Measurements from ENCODE around the gene OVCH2. TPM values are rescaled to one million over a fixed set of nuclear protein-coding genes. Genes with fewer than 3 reads are reported as not detected.

The OVCH2 gene
- total and polyA plus RNA-seq, 2 donors (not counting 1 experiment from before 2014, with no cell fraction given) = not detected

DNA sequence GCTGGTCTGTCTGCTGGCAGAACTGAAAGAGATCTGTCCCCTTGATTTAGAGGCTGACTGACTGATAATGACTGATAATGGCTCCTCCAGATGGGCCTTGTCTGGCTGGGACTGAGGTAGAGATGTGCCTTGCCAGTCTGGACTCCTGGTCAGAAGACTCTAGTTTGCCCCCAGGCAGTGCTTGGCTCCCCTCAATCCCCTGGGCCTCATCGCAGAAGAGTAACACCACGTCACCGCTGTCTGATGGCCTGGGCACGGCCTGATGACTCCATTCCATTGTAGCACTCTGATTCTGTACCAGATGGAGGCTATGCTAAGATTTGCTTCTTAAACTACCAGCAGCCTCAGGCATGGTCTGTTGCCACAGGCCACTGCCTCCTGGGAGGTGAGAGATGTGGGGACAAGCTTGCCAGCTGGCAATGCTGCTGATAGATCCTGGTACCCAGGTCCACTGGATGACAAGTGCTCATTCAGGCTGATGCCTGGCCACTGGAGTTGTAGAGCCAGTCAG is 52.0 kb downstream of the OVCH2 start:
- no peaks in the 10 kb centered on the region for H3K9me3 ChIP-seq (ENCODE audit: control insufficient read depth, insufficient read depth, low read depth, low read length)
- no peaks in the 10 kb centered on the region for H3K79me2 ChIP-seq (ENCODE audit: control insufficient read depth, insufficient read depth, low read length)
- H4K20me1 ChIP-seq (ENCODE audit: control insufficient read depth, extremely low read depth, insufficient read depth, low read length) = no peaks in the 10 kb centered on the region
- no peak overlapping the region for H3K27ac ChIP-seq (ENCODE audit: insufficient read depth, low read length)
- H3K27me3 ChIP-seq (ENCODE audit: control insufficient read depth, insufficient read depth, low read length) = no peaks in the 10 kb centered on the region
- H3K9ac ChIP-seq (ENCODE audit: insufficient read depth, low read length) = no peak overlapping the region
- H3K4me1 ChIP-seq (ENCODE audit: control insufficient read depth, extremely low read depth, insufficient read depth, low read length) = no peaks in the 10 kb centered on the region
- no peak overlapping the region for H3K4me3 ChIP-seq (replicated peaks in 1 of 4; ENCODE audit: control extremely low read depth in 1 of 4, insufficient read depth in 1 of 4, low read depth in 3 of 4, low read length in 4 of 4)
- TF ChIP-seq, protein P1, sequence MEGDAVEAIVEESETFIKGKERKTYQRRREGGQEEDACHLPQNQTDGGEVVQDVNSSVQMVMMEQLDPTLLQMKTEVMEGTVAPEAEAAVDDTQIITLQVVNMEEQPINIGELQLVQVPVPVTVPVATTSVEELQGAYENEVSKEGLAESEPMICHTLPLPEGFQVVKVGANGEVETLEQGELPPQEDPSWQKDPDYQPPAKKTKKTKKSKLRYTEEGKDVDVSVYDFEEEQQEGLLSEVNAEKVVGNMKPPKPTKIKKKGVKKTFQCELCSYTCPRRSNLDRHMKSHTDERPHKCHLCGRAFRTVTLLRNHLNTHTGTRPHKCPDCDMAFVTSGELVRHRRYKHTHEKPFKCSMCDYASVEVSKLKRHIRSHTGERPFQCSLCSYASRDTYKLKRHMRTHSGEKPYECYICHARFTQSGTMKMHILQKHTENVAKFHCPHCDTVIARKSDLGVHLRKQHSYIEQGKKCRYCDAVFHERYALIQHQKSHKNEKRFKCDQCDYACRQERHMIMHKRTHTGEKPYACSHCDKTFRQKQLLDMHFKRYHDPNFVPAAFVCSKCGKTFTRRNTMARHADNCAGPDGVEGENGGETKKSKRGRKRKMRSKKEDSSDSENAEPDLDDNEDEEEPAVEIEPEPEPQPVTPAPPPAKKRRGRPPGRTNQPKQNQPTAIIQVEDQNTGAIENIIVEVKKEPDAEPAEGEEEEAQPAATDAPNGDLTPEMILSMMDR (conservative IDR thresholded peaks at IDR 0.05 in 1 of 2, IDR thresholded peaks at IDR 0.05 in 1 of 2; ENCODE audit: low read depth in 1 of 2, low read length in 2 of 2) = no peak
- TF ChIP-seq EZH2 (IDR thresholded peaks at IDR 0.05; ENCODE audit: low read length, missing control alignments) = no peak
- no peak for DNase-seq (ENCODE audit: low read depth in 2 of 2)
- H3K4me2 ChIP-seq (ENCODE audit: extremely low read depth, insufficient read depth, low read length) = no peak overlapping the region
- H3K36me3 ChIP-seq (ENCODE audit: control insufficient read depth, insufficient read depth, low read length) = no peaks in the 10 kb centered on the region
- H2AFZ ChIP-seq (ENCODE audit: low read length) = no peak overlapping the region

DNA sequence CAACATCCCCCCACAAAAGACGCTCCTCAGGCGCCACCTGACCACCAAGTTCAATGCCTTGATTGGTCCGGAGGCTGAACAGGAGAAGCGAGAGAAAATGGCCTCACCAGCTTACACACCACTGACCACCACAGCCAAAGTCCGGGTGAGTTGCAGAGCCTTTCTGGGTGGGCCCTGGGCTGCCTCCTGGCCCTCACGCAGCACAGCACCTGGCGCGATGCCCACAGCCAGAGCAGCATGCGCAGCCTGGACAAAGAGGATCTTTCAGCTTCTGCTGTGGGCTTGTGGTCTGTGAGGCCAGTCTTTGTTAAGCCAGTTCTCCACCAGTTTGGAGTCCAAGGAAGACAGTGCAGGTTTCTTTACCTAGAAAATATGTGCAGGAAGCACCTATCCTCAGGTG is 54.6 kb downstream of the OVCH2 start:
- TF ChIP-seq, protein P1 (conservative IDR thresholded peaks at IDR 0.05 in 1 of 2, IDR thresholded peaks at IDR 0.05 in 1 of 2; ENCODE audit: low read depth in 1 of 2, low read length in 2 of 2) = no peak
- TF ChIP-seq EZH2 (IDR thresholded peaks at IDR 0.05; ENCODE audit: low read length, missing control alignments) = no peak
- Histone ChIP-seq H3K4me2 (ENCODE audit: extremely low read depth, insufficient read depth, low read length) (no peak overlapping the region), H3K9me3 (ENCODE audit: control insufficient read depth, insufficient read depth, low read depth, low read length) (no peaks in the 10 kb centered on the region), H3K79me2 (ENCODE audit: control insufficient read depth, insufficient read depth, low read length) (no peaks in the 10 kb centered on the region), H3K27me3 (ENCODE audit: control insufficient read depth, insufficient read depth, low read length) (no peaks in the 10 kb centered on the region), H3K9ac (ENCODE audit: insufficient read depth, low read length) (no peak overlapping the region), H3K36me3 (ENCODE audit: control insufficient read depth, insufficient read depth, low read length) (no peaks in the 10 kb centered on the region), H2AFZ (ENCODE audit: low read length) (no peak overlapping the region), H3K4me3 (replicated peaks in 1 of 4; ENCODE audit: control extremely low read depth in 1 of 4, insufficient read depth in 1 of 4, low read depth in 3 of 4, low read length in 4 of 4) (no peak overlapping the region), H3K4me1 (ENCODE audit: control insufficient read depth, extremely low read depth, insufficient read depth, low read length) (no peaks in the 10 kb centered on the region), H3K27ac (ENCODE audit: insufficient read depth, low read length) (no peak overlapping the region), H4K20me1 (ENCODE audit: control insufficient read depth, extremely low read depth, insufficient read depth, low read length) (no peaks in the 10 kb centered on the region)
- DNase-seq (ENCODE audit: low read depth in 2 of 2) = no peak

- Histone ChIP-seq H2AFZ (ENCODE audit: low read length) (no peak overlapping the region), H3K79me2 (ENCODE audit: control insufficient read depth, insufficient read depth, low read length) (no peaks in the 10 kb centered on the region), H3K36me3 (ENCODE audit: control insufficient read depth, insufficient read depth, low read length) (no peaks in the 10 kb centered on the region), H3K9ac (ENCODE audit: insufficient read depth, low read length) (no peak overlapping the region), H4K20me1 (ENCODE audit: control insufficient read depth, extremely low read depth, insufficient read depth, low read length) (no peaks in the 10 kb centered on the region), H3K4me1 (ENCODE audit: control insufficient read depth, extremely low read depth, insufficient read depth, low read length) (no peaks in the 10 kb centered on the region), H3K27me3 (ENCODE audit: control insufficient read depth, insufficient read depth, low read length) (no peaks in the 10 kb centered on the region), H3K4me2 (ENCODE audit: extremely low read depth, insufficient read depth, low read length) (no peak overlapping the region), H3K9me3 (ENCODE audit: control insufficient read depth, insufficient read depth, low read depth, low read length) (no peaks in the 10 kb centered on the region), H3K4me3 (replicated peaks in 1 of 4; ENCODE audit: control extremely low read depth in 1 of 4, insufficient read depth in 1 of 4, low read depth in 3 of 4, low read length in 4 of 4) (no peak overlapping the region), H3K27ac (ENCODE audit: insufficient read depth, low read length) (no peak overlapping the region)
- no peak for TF ChIP-seq EZH2 (IDR thresholded peaks at IDR 0.05; ENCODE audit: low read length, missing control alignments)
- TF ChIP-seq, protein P1 (conservative IDR thresholded peaks at IDR 0.05 in 1 of 2, IDR thresholded peaks at IDR 0.05 in 1 of 2; ENCODE audit: low read depth in 1 of 2, low read length in 2 of 2) = no peak
- DNase-seq (ENCODE audit: low read depth in 2 of 2) = no peak
Observed at GRCh38 chr11:7651140-7651551, 55.1 kb downstream of the OVCH2 start.

Data from fibroblast of lung (primary cell).